ENCODE data around the gene CDK17.

CDK17 gene

GRCh38 chr12:96300064-96300463 is 100.2 kb downstream of the CDK17 start:
- Histone ChIP-seq H3K36me3 (ENCODE audit: control insufficient read depth, insufficient read depth, low read length) (peaks cover 5% of the 10 kb centered on the region), H3K9me3 (ENCODE audit: control insufficient read depth, low read length) (no peaks in the 10 kb centered on the region), H3K9ac (ENCODE audit: low read length) (no peak overlapping the region), H3K4me1 (ENCODE audit: control insufficient read depth, insufficient read depth, low read length) (peaks cover 3% of the 10 kb centered on the region), H3K27me3 (ENCODE audit: control insufficient read depth, insufficient read depth, low read length) (no peaks in the 10 kb centered on the region), H3K4me3 (ENCODE audit: low read length) (no peak overlapping the region)

- Histone ChIP-seq H3K4me1 (ENCODE audit: control insufficient read depth, insufficient read depth, low read length) (no peaks in the 10 kb centered on the region), H3K36me3 (ENCODE audit: control insufficient read depth, insufficient read depth, low read length) (peaks cover 5% of the 10 kb centered on the region), H3K4me3 (ENCODE audit: low read length) (no peak overlapping the region), H3K9ac (ENCODE audit: low read length) (no peak overlapping the region), H3K27me3 (ENCODE audit: control insufficient read depth, insufficient read depth, low read length) (no peaks in the 10 kb centered on the region), H3K9me3 (ENCODE audit: control insufficient read depth, low read length) (no peaks in the 10 kb centered on the region)
Observed at GRCh38 chr12:96297504-96297903, 102.7 kb downstream of the CDK17 start.

- H3K36me3 ChIP-seq (ENCODE audit: control insufficient read depth, insufficient read depth, low read length), result peaks cover 5% of the 10 kb centered on the region
- H3K4me3 ChIP-seq (ENCODE audit: low read length), result no peak overlapping the region
- H3K9ac ChIP-seq (ENCODE audit: low read length), result no peak overlapping the region
- no peaks in the 10 kb centered on the region for H3K27me3 ChIP-seq (ENCODE audit: control insufficient read depth, insufficient read depth, low read length)
- H3K9me3 ChIP-seq (ENCODE audit: control insufficient read depth, low read length), result no peaks in the 10 kb centered on the region
- no peaks in the 10 kb centered on the region for H3K4me1 ChIP-seq (ENCODE audit: control insufficient read depth, insufficient read depth, low read length)
Observed at GRCh38 chr12:96295532-96296160, 104.6 kb downstream of the CDK17 start.

GRCh38 chr12:96294831-96295230 is 105.4 kb downstream of the CDK17 start:
- Histone ChIP-seq H3K9ac (ENCODE audit: low read length) (no peak overlapping the region), H3K36me3 (ENCODE audit: control insufficient read depth, insufficient read depth, low read length) (peaks cover 5% of the 10 kb centered on the region), H3K27me3 (ENCODE audit: control insufficient read depth, insufficient read depth, low read length) (no peaks in the 10 kb centered on the region)

GRCh38 chr12:96293093-96293492 is 107.1 kb downstream of the CDK17 start:
- no peaks in the 10 kb centered on the region for H3K4me1 ChIP-seq (ENCODE audit: control insufficient read depth, insufficient read depth, low read length)
- no peaks in the 10 kb centered on the region for H3K27me3 ChIP-seq (ENCODE audit: control insufficient read depth, insufficient read depth, low read length)
- no peaks in the 10 kb centered on the region for H3K9me3 ChIP-seq (ENCODE audit: control insufficient read depth, low read length)
- H3K9ac ChIP-seq (ENCODE audit: low read length), result no peak overlapping the region
- peaks cover 11% of the 10 kb centered on the region for H3K36me3 ChIP-seq (ENCODE audit: control insufficient read depth, insufficient read depth, low read length)
- no peak overlapping the region for H3K4me3 ChIP-seq (ENCODE audit: low read length)

More at GRCh38 chr12:96294831-96295230, 105.4 kb downstream of the CDK17 start:
- no peaks in the 10 kb centered on the region for H3K9me3 ChIP-seq (ENCODE audit: control insufficient read depth, low read length)
- no peak overlapping the region for H3K4me3 ChIP-seq (ENCODE audit: low read length)
- no peaks in the 10 kb centered on the region for H3K4me1 ChIP-seq (ENCODE audit: control insufficient read depth, insufficient read depth, low read length)

GRCh38 chr12:96289067-96289466 is 111.2 kb downstream of the CDK17 start:
- Histone ChIP-seq H3K4me1 (ENCODE audit: control insufficient read depth, insufficient read depth, low read length) (no peaks in the 10 kb centered on the region), H3K4me3 (ENCODE audit: low read length) (no peak overlapping the region), H3K36me3 (ENCODE audit: control insufficient read depth, insufficient read depth, low read length) (peaks cover 6% of the 10 kb centered on the region), H3K9ac (ENCODE audit: low read length) (no peak overlapping the region), H3K27me3 (ENCODE audit: control insufficient read depth, insufficient read depth, low read length) (no peaks in the 10 kb centered on the region), H3K9me3 (ENCODE audit: control insufficient read depth, low read length) (no peaks in the 10 kb centered on the region)

GRCh38 chr12:96285158-96285557 is 115.1 kb downstream of the CDK17 start:
- H3K9me3 ChIP-seq (ENCODE audit: control insufficient read depth, low read length), result no peaks in the 10 kb centered on the region
- H3K9ac ChIP-seq (ENCODE audit: low read length), result no peak overlapping the region
- no peaks in the 10 kb centered on the region for H3K27me3 ChIP-seq (ENCODE audit: control insufficient read depth, insufficient read depth, low read length)
- no peaks in the 10 kb centered on the region for H3K4me1 ChIP-seq (ENCODE audit: control insufficient read depth, insufficient read depth, low read length)
- H3K36me3 ChIP-seq (ENCODE audit: control insufficient read depth, insufficient read depth, low read length), result peaks cover 9% of the 10 kb centered on the region
- no peak overlapping the region for H3K4me3 ChIP-seq (ENCODE audit: low read length)

- no peaks in the 10 kb centered on the region for H3K27me3 ChIP-seq (ENCODE audit: control insufficient read depth, insufficient read depth, low read length)
- H3K36me3 ChIP-seq (ENCODE audit: control insufficient read depth, insufficient read depth, low read length), result no peaks in the 10 kb centered on the region
- no peak overlapping the region for H3K9ac ChIP-seq (ENCODE audit: low read length)
- no peaks in the 10 kb centered on the region for H3K4me1 ChIP-seq (ENCODE audit: control insufficient read depth, insufficient read depth, low read length)
- H3K4me3 ChIP-seq (ENCODE audit: low read length), result no peak overlapping the region
- no peaks in the 10 kb centered on the region for H3K9me3 ChIP-seq (ENCODE audit: control insufficient read depth, low read length)
Observed at GRCh38 chr12:96274331-96274730, 125.9 kb downstream of the CDK17 start.

GRCh38 chr12:96271469-96272199 is 128.6 kb downstream of the CDK17 start:
- Histone ChIP-seq H3K4me3 (ENCODE audit: low read length) (no peak overlapping the region), H3K27me3 (ENCODE audit: control insufficient read depth, insufficient read depth, low read length) (no peaks in the 10 kb centered on the region), H3K9me3 (ENCODE audit: control insufficient read depth, low read length) (no peaks in the 10 kb centered on the region), H3K4me1 (ENCODE audit: control insufficient read depth, insufficient read depth, low read length) (no peaks in the 10 kb centered on the region), H3K9ac (ENCODE audit: low read length) (no peak overlapping the region), H3K36me3 (ENCODE audit: control insufficient read depth, insufficient read depth, low read length) (no peaks in the 10 kb centered on the region)

GRCh38 chr12:96266238-96266637 is 134.0 kb downstream of the CDK17 start:
- peaks cover 9% of the 10 kb centered on the region for H3K4me1 ChIP-seq (ENCODE audit: control insufficient read depth, insufficient read depth, low read length)
- H3K9me3 ChIP-seq (ENCODE audit: control insufficient read depth, low read length), result no peaks in the 10 kb centered on the region
- H3K4me3 ChIP-seq (ENCODE audit: low read length), result no peak overlapping the region
- no peaks in the 10 kb centered on the region for H3K36me3 ChIP-seq (ENCODE audit: control insufficient read depth, insufficient read depth, low read length)
- H3K9ac ChIP-seq (ENCODE audit: low read length), result no peak overlapping the region
- H3K27me3 ChIP-seq (ENCODE audit: control insufficient read depth, insufficient read depth, low read length), result no peaks in the 10 kb centered on the region

GRCh38 chr12:96265836-96266235 is 134.4 kb downstream of the CDK17 start:
- peaks cover 9% of the 10 kb centered on the region for H3K4me1 ChIP-seq (ENCODE audit: control insufficient read depth, insufficient read depth, low read length)
- H3K27me3 ChIP-seq (ENCODE audit: control insufficient read depth, insufficient read depth, low read length), result no peaks in the 10 kb centered on the region
- H3K4me3 ChIP-seq (ENCODE audit: low read length), result no peak overlapping the region
- H3K36me3 ChIP-seq (ENCODE audit: control insufficient read depth, insufficient read depth, low read length), result peaks cover 3% of the 10 kb centered on the region
- no peak overlapping the region for H3K9ac ChIP-seq (ENCODE audit: low read length)
- no peaks in the 10 kb centered on the region for H3K9me3 ChIP-seq (ENCODE audit: control insufficient read depth, low read length)

- Histone ChIP-seq H3K27me3 (ENCODE audit: control insufficient read depth, insufficient read depth, low read length) (no peaks in the 10 kb centered on the region), H3K9ac (ENCODE audit: low read length) (no peak overlapping the region), H3K4me1 (ENCODE audit: control insufficient read depth, insufficient read depth, low read length) (peaks cover 9% of the 10 kb centered on the region), H3K36me3 (ENCODE audit: control insufficient read depth, insufficient read depth, low read length) (peaks cover 6% of the 10 kb centered on the region), H3K4me3 (ENCODE audit: low read length) (no peak overlapping the region), H3K9me3 (ENCODE audit: control insufficient read depth, low read length) (no peaks in the 10 kb centered on the region)
Observed at GRCh38 chr12:96265400-96265799, 134.8 kb downstream of the CDK17 start.
